CD4-positive, alpha-beta T cell treated with Interleukin-12 subunit alpha and Interleukin-12 subunit beta, for 1 hour (primary cell): ENCODE data around the gene INSC.

Source experiments
- DNase-seq: peaks from one replicate; pipeline ENCODE4 v3.0.0-alpha.2; 2020

The INSC gene

GRCh38 chr11:15109602-15110001 lies 5.1 kb upstream of the INSC start:
- DNase-seq = no peak

DNA sequence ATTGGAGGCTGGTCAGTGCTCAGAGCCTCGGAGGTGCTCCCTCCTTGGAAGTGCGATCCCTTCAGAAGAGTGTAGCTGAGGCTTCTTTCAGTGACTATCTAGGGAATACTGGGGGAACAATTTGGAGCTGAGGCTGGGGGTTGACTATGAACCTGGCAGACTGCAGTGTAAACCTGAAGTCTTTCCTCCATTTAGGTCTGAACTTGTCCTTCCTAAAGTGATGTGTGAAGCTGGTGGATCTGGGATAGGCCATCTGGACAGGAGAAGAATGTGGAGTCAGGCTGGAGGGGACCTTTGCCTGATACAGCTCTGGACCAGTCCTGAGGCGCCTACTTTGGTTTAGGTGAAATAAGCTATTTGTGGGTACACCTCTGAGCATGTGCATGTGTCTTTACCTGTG lies 3.5 kb upstream of the INSC start:
- DNase-seq = no peak

DNA sequence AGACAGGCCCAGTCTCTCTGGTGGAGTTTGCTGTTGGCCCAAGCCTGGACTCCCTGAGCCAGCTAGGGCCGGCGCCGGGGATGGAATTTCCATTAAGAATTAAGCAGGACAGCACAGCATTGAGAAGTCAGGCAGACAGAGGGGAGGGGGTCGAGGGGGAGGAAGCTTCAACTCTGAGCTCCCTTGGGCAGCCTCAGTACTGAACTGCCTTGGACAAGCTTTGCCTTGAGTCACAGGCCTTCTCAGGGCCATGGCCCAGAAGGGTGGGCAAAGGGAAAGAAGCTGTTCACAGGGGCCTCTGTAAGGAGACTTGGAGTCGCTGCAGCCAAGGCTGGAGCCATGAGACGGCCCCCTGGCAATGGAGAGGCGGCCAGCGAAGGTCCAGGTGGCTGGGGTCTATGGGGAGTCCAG lies 2.6 kb upstream of the INSC start:
- DNase-seq = no peak

DNA sequence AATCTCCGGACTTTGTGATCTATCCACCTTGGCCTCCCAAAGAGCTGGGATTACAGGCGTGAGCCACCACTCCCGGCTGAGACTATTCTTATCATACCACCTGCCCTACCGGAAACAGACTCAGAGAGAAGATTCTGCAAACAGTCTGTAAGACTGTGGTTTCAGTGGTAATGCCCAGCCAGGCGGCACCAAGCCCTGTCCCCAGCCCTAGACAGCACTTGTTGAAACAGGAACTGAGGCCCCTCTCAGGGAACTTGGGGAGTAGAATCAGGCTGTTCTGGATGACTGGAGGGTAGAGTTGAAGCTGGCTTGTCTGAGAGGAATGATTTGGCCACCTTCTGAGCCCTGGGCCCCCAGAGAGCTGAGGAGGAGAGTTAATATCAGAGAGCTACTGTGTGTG lies 1.3 kb upstream of the INSC start:
- no peak for DNase-seq

DNA sequence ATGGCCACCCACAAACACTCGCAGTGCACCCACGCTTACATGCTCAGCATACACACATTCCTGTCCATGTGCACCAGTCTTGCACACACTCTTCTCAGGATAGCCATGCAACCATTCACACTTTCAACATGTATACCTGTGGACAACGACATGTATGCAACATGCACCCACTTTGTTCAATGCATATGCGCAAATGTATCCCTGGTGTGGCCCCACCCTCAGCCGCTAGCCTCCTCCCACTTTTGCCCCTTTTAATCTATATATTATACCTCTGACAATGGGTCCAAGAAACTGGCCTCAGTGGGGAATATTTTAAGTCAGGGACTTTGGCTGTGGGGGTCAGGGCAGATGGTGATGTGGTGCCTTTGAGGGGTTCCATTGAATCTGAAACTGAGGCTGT lies 963 bp downstream of the INSC start:
- no peak for DNase-seq

DNA sequence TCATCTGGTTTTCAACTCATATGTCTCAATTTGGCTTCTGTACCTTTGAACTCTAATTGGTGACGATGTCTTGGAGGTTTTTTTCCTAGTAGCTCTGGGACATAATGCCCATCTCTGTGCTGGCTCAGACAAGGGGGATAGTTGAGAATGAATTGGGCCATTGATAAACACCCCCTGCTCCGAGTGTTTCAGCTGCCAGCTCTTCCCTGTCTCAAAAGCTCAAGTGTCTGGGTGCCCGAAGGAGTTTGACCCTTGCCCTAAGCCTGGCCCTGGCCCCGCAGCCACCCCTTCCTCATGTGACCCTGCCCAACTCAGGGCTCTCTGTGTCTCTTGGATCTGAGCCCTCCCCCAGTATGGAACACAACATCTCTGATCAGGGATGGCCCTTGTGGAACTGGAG lies 3.0 kb downstream of the INSC start:
- DNase-seq = no peak

DNA sequence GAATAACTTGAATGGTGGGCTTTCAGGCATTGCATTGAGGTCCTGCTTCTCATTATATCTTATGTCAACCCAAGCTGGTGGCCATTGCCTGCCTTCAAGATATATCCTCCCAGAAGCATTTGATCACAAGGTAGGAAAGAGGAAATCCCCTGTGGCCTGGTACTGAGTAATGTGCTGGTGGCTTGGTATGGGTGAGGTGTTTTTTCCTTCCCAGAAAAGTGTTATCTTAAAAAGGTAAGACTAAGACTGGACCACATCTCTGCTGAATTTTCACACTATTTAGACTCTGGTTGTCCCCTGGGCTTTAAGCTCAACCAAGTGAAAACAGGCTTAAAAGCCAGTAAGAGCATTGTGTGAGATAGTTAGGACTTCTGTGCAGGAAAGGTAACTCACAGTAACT lies 3.7 kb downstream of the INSC start:
- DNase-seq = no peak

DNA sequence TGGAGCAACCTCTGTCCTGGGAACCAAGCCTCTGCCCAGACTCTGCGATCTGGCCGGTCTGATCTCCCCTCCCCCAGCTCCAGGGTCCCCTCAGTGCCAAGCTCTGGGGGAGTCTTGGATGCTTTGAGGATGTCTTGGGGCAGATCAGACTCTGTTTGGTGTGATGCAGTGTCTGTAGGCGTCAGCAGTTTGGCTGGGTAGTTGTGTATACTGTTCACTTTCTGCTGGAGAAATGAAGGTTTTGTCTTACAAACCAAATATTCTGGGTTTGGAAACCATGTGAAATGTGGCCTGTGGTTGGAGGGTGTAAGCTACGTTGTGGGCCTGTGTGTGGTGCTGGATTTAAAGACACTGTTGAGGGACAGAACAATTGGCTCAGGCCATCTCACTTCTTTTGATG lies 4.6 kb downstream of the INSC start:
- DNase-seq = no peak

- no peak for DNase-seq
Measured at GRCh38 chr11:15119826-15120225, 5.1 kb downstream of the INSC start.

DNA sequence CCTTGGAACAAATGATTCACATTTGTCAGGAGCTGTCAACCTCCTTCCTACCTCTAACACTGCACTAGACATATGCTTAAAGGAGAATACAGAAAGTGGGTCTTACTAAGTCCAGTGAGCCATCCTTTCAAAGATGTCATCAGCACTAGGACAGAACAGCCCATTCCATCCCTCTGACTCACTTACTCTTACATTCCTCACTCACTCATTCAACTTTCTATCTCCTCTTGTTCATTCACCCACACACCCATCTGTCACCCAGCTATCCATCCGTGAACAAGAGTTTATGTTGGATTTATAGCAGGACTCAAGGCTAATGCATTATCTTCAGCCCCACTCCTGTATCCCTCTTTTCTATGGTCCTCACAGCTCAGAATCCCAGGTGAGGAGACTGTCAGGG lies 9.1 kb downstream of the INSC start:
- no peak for DNase-seq

- no peak for DNase-seq
Measured at GRCh38 chr11:15124528-15124927, 9.8 kb downstream of the INSC start.

DNA sequence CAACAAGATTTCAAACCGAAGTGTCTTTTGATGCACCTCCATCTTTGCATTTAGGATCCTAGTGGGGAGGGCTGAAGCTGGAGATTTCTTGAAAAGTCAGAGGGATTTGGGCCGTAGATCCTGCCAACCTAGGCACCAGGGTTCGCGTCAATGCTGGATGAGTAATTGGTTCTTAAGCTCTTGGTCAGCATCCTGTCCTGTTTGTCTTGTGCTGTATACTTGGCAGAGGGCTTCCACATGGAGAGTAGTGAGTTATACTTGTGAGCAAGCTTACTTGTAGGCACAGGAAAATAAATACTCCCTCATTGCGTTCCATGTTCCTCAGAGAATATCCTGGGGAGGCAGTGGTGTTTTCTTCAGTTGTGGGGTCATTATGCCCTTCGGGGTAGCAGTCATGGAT lies 12.6 kb downstream of the INSC start:
- no peak for DNase-seq

GRCh38 chr11:15128621-15129020 lies 13.9 kb downstream of the INSC start:
- no peak for DNase-seq

DNA sequence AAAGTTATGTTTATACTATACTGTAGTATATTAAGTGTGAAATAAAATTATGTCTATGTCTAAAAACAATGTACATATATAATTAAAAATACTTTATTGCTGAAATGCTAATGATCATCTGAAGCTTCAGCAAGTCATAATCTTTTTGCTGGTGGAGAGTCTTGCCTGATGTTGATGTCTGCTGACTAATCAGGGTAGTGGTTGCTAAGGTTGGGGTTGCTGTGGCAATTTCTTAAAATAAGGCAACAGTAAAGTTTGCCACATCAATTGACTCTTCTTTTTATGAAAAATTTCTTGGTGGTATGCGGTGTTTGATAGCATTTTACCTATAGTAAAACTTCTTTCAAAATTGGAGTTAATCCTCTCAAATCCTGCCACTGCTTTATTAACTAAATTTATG lies 21.4 kb downstream of the INSC start:
- DNase-seq = no peak

GRCh38 chr11:15139096-15139770 lies 24.5 kb downstream of the INSC start:
- no peak for DNase-seq

DNA sequence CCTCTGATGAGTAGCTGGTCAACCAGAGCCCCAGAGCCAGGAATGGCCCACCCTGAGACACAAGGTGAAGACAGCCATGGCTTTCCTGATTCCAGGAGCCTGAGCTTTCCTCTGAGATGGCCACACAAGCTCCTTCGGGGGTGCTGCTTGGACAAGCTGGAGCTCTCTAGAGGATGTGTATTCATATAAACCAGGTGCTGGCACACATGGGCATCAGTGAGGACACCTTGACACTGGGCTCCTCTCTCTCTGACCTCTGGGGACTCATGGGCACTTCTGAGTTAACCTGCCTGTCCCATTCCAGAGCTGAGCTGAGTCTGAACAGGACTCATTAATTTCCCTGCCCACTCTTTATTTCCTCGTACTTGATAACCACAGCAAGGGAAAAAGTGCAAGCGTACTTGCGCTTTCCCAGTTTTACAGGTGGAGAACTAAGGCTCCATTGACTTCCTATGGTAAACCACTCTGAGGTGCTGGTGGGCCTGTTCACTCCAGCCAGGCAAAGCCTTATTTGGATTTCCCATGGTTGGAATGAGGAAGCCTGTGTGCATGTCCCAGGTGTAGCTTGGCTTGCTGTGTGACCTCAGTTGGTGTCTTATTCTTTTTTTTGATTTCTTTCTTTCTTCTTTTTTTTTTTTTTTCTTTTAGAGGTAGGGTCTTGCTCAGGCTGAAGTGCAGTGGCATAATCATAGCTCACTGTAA lies 25.4 kb downstream of the INSC start:
- DNase-seq = no peak

DNA sequence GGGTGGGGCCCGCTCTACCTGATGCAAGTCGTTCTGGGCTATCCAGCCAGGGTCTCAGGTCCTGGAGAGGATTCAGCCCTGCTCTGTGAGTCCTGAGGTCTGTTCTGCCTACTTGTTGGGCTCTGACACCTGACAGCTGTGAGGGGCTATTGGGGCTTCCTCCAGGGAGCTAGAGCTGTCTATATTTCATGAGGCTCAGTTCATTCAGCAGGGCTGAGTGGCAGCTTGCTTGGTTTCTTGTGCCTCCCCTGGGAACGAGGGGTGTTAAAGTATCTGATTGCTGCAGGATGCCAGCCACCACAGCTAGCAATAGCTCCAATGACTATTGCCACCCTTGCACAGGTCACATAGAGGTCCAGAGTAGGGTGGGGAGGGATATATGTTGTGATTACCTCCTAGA lies 26.7 kb downstream of the INSC start:
- DNase-seq = no peak

DNA sequence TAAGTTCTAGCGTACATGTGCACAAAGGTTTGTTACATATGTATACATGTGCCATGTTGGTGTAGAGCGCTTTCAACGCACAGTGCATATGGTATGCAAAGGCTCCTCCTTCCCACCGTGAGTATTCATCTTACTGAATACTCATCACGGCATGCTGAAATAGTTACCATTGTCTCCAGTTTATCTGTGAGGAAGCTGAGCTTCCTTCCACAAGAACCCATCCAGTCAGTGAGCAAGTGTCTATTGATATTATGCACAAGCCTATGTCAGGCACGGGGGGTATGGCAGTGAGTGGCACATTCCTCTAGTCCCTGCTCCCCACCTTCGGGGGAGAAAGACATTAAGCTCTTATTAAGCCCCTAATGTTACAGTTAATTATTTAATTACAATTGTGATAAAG lies 28.1 kb downstream of the INSC start:
- no peak for DNase-seq

- no peak for DNase-seq
Measured at GRCh38 chr11:15143855-15144254, 29.1 kb downstream of the INSC start.

GRCh38 chr11:15144347-15144746 lies 29.6 kb downstream of the INSC start:
- no peak for DNase-seq

DNA sequence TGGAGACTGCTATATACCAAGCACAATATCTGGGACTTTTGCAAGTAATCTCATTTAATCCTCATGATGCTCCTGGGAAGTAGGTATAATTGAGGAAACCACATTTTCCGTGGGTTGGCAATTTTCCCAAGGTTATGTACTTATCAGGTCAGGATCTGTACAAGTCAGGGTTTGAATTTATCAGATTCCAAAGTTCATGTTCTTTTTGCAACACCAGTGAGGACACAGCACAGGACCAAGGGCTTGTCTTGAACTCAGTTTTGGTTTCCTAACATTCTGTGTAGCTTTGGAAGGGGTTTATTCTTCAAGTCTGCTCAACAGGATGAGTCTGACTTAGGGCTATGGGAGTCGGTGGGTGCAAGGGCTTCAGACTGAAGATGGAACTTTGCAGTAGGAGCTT lies 30.4 kb downstream of the INSC start:
- DNase-seq = no peak

DNA sequence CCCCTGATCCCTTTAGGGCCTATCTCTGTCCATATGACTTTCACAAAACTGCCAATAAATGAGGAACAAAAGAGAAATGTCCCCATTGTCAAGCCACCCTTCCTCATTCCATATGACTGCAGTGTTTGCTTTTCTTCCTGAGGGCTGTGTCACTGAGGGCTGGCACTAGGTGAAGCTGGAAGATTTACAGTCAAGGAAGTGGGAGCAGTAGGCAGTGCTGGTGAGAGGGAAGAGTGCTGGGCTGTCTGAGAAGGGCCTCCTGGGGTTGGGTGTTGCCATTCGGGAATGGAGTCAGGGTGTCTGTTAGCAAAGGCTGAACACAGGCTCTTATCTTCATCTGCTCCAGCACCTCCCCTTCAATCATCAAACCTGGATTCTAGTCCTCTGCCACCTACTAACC lies 30.9 kb downstream of the INSC start:
- DNase-seq = no peak

GRCh38 chr11:15146271-15147003 lies 31.7 kb downstream of the INSC start:
- no peak for DNase-seq

GRCh38 chr11:15148169-15148568 lies 33.4 kb downstream of the INSC start:
- DNase-seq = no peak
